ENCODE data around the gene IDH3A.

The IDH3A gene

DNA sequence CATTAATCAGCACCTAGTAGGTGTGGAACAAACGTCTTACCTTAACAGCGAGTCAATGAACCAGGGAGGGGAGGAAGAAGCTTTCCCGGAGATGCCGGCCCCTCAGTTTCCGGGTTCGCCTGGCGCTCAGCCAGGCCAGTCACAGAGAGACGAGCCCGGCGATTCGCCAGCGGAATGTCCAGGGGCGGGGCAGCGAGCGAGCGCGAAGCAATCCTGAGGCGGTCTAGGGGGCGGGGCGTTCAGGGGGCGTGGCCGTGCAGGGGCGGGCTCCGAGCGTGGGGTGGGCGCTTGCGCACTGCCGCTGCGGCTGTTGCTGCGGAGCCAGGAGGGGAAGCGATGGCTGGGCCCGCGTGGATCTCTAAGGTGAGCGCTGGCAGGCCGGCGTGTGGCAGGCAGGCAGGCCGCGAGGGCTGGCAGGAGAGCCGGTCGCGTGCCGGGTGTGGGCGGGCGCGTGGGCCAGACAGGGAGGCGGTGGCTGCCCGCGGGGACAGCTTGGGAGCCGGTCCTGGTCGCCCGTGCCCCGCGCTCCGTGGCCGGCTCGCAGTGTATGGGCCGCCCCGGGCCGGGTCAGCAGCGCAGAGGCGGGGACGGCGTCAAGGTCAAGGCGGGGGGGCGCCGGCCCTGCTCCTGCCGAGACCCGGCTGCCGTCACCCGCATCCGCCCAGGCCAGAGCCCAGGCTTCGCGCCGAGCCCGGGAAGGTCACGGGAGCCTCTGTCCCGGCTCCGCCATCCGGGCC is at the start of gene IDH3A:
IDH3A (plus strand) TSS at position 295 of the 737 bp plus-strand sequence; CDS start at position 337, 42 bp downstream.
- DNase-seq (ENCODE audit: low read depth) = peak; percentile 98
- TF ChIP-seq, protein P1, sequence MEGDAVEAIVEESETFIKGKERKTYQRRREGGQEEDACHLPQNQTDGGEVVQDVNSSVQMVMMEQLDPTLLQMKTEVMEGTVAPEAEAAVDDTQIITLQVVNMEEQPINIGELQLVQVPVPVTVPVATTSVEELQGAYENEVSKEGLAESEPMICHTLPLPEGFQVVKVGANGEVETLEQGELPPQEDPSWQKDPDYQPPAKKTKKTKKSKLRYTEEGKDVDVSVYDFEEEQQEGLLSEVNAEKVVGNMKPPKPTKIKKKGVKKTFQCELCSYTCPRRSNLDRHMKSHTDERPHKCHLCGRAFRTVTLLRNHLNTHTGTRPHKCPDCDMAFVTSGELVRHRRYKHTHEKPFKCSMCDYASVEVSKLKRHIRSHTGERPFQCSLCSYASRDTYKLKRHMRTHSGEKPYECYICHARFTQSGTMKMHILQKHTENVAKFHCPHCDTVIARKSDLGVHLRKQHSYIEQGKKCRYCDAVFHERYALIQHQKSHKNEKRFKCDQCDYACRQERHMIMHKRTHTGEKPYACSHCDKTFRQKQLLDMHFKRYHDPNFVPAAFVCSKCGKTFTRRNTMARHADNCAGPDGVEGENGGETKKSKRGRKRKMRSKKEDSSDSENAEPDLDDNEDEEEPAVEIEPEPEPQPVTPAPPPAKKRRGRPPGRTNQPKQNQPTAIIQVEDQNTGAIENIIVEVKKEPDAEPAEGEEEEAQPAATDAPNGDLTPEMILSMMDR (conservative IDR thresholded peaks at IDR 0.05; ENCODE audit: low read depth, low read length) = no peak
- H3K4me3 ChIP-seq (ENCODE audit: low read depth, low read length) = peak within 1 kb of the TSS; percentile 73

DNA sequence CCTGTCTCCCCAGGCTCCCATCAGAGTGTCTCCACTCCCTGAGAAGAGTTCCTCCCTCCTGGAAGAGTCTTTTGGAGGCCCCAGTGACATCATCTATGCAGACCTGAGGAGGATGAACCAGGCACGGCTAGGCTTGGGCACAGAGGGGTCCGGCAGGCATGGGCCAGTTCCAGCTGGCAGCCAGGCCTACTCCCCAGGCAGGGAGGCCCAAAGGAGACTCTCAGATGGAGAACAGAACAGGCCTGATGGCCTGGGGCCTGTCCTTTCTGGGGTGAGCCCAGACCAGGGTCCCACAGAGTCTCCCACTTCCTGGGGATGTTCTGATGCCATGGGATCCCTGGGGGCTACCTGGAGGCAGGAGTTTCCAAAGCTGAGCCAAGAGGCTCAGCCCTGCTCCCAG is 48.3 kb upstream of the IDH3A start:
- TF ChIP-seq, protein P1 (conservative IDR thresholded peaks at IDR 0.05; ENCODE audit: low read depth, low read length) = no peak
- H3K4me3 ChIP-seq (ENCODE audit: low read depth, low read length) = no peak overlapping the region
- no peak for DNase-seq (ENCODE audit: low read depth)

DNA sequence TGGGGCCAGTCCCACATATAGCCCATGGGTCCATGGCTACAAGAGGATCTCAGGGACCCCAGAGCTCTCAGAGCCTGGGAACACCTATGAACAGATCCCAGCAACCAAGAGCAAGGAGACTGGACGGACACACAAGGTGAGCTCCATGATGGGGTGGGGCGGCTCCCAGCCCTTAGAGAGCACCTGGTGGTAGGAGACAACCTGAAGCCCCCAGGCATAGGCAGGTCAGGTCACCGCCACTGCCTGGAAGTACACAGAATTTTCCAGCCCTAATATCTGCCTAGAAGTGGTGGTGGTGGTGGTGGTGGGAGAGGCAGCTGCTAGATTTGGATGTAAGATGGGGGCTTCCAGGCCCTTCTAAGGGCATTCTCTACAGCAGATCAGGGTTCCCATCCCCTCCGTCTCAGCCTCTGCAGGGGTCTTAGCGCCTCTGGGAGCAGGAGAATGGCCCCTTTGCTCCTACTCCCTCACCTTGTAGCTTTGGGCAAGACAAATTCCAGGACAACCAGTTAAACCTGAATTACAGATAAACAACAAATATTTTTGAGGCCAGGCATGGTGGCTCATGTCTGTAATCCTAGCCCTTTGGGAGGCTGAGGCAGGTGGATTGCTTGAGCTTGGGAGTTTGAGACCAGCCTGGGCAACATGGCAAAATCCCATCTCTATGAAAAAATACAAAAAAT is 47.6 kb upstream of the IDH3A start:
- H3K4me3 ChIP-seq (ENCODE audit: low read depth, low read length) = no peak overlapping the region
- DNase-seq (ENCODE audit: low read depth) = no peak
- TF ChIP-seq, protein P1 (conservative IDR thresholded peaks at IDR 0.05; ENCODE audit: low read depth, low read length) = no peak

DNA sequence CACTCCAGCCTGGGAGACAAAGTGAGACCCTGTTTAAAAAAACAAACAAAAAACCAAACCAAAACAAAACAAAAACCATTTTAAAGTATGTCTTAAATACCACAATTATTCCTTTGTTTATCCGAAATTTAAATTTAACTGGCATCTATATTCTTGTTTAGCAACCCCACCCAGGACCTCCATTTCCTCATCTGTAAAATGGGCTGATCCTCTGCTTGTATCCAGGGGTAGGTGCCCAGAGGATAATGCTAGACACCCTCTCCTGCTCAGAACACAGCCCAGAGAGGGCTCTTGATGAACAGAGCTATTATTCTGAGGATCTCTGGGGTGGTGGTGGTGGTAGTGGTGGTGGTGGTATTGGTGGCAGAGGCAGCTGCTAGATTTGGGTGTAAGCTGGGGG is 47.0 kb upstream of the IDH3A start:
- no peak overlapping the region for H3K4me3 ChIP-seq (ENCODE audit: low read depth, low read length)
- no peak for DNase-seq (ENCODE audit: low read depth)
- TF ChIP-seq, protein P1 (conservative IDR thresholded peaks at IDR 0.05; ENCODE audit: low read depth, low read length) = no peak

DNA sequence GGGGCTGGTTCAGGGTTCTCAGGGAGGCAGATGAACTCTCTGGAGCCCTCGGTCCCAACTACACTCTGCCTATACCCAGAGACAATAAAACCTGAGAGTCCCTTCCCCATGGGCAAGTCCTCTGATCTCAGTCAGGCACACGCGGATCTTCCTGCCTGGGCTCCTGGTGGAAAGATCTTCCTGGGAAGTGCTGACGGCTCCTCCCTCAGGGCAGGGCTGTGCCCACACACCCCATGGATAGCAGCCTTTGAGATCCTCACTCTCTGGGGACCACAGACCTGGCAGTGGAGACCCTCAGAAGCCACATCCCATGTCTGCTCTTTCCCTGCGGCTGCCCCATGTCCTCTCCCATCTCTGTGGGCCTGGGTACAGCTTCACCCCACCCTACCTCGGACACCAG is 46.4 kb upstream of the IDH3A start:
- H3K4me3 ChIP-seq (ENCODE audit: low read depth, low read length) = no peak overlapping the region
- TF ChIP-seq, protein P1 (conservative IDR thresholded peaks at IDR 0.05; ENCODE audit: low read depth, low read length) = no peak
- no peak for DNase-seq (ENCODE audit: low read depth)

DNA sequence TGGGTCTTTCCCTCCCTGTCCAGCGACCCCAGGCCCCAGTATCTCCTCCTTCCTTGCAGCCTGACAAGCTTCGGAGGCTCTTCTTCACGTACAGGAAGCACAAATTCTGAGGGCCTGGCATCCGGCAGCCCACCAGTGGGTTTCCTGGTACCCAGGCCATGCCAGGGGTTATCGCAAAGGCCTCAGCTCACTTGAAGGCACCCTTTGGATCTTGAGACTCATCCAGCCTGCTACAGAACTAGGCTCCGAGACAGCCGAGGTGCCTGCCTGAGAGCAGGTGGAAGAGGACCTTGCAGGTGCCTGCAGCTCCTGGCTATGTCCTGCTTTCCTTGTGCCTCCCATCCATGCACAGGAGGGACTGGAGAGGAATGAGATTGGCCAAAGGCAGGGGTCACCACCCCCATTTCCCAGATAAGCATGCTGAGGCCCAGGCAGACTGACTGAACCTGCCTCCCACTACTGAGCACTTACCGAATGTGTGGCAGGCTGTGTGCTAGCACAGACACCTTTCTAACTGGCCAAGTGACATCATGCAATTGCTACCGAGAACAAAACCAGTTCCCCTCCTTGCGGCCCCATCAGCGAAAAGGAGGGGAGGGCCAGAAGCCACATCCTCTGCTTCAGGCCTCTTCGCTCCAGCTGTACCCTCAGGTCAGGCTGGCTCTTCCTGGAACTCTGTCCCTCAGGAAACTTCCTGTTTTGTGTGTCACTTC is 45.6 kb upstream of the IDH3A start:
- no peak for DNase-seq (ENCODE audit: low read depth)
- no peak overlapping the region for H3K4me3 ChIP-seq (ENCODE audit: low read depth, low read length)

More for the DNA sequence above, 45.6 kb upstream of the IDH3A start:
- TF ChIP-seq, protein P1 (conservative IDR thresholded peaks at IDR 0.05; ENCODE audit: low read depth, low read length) = no peak
